ENCODE data around the gene TSFM. TPM values are rescaled to one million over a fixed set of nuclear protein-coding genes. Genes with fewer than 3 reads are reported as not detected.

TSFM gene
- total and polyA plus RNA-seq, 9 of the 15 experiments (the other 6 are each of a cell fraction or from before 2014, with no cell fraction given): 44.6 to 198 (median 60.2) TPM

DNA sequence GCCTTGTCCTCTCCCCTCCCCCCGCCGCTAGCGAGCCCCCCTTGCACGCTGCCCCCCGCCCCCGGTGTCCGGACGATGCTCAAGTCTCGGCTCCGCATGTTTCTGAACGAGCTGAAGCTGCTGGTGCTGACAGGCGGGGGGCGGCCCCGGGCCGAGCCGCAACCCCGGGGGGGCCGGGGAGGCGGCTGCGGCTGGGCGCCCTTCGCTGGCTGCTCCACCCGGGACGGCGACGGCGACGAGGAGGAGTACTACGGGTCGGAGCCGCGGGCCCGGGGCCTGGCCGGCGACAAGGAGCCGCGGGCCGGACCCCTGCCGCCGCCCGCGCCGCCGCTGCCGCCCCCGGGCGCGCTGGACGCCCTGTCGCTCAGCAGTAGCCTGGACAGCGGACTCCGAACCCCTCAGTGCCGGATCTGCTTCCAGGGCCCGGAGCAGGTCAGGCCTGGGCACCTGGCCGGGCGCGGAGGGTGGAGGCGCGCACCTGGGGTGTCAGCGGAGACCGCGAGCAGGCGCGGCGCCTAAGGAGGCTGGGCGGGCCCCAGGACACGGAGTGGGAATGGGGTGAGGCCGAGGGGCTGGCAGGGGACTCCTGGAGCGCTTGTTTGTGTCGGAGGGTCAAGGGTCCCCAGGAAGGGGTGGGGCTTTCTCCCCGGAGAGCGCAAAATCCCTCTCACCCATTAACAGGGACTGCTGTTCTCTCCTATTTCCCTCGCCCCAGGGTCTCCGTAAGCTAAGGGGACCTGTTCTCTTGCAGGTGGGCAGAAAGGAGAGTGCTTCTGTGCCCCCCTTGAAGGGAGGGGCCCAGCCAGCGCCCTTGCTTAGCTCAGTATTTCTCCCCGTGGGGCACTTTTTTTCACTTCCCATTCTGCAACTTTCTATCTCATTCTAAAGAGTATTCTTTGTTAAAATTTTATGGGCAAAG, 26.9 kb upstream of the TSFM start (continued):
- TF ChIP-seq ZNF239 (CRISPR knock-in tag; IDR thresholded peaks at IDR 0.05): no peak
- TF ChIP-seq EZH2 (IDR thresholded peaks at IDR 0.05; ENCODE audit: borderline replicate concordance, low read depth, low read length): no peak
- TF ChIP-seq GATAD2B (IDR thresholded peaks at IDR 0.05; ENCODE audit: borderline replicate concordance): peak; percentile 81
- no peak for TF ChIP-seq CHCHD3 (CRISPR knock-in tag; IDR thresholded peaks at IDR 0.05)
- TF ChIP-seq, protein P1, sequence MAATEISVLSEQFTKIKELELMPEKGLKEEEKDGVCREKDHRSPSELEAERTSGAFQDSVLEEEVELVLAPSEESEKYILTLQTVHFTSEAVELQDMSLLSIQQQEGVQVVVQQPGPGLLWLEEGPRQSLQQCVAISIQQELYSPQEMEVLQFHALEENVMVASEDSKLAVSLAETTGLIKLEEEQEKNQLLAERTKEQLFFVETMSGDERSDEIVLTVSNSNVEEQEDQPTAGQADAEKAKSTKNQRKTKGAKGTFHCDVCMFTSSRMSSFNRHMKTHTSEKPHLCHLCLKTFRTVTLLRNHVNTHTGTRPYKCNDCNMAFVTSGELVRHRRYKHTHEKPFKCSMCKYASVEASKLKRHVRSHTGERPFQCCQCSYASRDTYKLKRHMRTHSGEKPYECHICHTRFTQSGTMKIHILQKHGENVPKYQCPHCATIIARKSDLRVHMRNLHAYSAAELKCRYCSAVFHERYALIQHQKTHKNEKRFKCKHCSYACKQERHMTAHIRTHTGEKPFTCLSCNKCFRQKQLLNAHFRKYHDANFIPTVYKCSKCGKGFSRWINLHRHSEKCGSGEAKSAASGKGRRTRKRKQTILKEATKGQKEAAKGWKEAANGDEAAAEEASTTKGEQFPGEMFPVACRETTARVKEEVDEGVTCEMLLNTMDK (IDR thresholded peaks at IDR 0.05; ENCODE audit: borderline replicate concordance, insufficient read depth, low read depth, low read length, poor library complexity, severe bottlenecking): no peak
- TF ChIP-seq BHLHE40 (IDR thresholded peaks at IDR 0.05; ENCODE audit: low read length): no peak
- TF ChIP-seq CREM (IDR thresholded peaks at IDR 0.05; ENCODE audit: low read depth): no peak
- TF ChIP-seq MAFG (tag; conservative IDR thresholded peaks at IDR 0.05): no peak
- TF ChIP-seq NR4A1 (CRISPR knock-in tag; IDR thresholded peaks at IDR 0.05): no peak
- no peak for TF ChIP-seq NR4A1 (tag; IDR thresholded peaks at IDR 0.05)
- TF ChIP-seq, protein P2, sequence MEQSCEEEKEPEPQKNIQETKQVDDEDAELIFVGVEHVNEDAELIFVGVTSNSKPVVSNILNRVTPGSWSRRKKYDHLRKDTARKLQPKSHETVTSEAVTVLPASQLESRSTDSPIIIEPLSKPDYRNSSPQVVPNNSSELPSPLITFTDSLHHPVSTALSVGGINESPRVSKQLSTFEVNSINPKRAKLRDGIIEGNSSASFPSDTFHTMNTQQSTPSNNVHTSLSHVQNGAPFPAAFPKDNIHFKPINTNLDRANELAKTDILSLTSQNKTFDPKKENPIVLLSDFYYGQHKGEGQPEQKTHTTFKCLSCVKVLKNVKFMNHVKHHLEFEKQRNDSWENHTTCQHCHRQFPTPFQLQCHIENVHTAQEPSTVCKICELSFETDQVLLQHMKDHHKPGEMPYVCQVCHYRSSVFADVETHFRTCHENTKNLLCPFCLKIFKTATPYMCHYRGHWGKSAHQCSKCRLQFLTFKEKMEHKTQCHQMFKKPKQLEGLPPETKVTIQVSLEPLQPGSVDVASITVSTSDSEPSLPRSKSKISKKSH (CRISPR knock-in tag; IDR thresholded peaks at IDR 0.05): no peak
- TF ChIP-seq SMAD4 (CRISPR knock-in tag; conservative IDR thresholded peaks at IDR 0.05): peak; percentile 50
- TF ChIP-seq, protein P3, sequence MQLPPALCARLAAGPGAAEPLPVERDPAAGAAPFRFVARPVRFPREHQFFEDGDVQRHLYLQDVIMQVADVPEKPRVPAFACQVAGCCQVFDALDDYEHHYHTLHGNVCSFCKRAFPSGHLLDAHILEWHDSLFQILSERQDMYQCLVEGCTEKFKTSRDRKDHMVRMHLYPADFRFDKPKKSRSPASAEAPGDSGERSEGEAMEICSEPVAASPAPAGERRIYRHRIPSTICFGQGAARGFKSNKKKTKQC (CRISPR knock-in tag; IDR thresholded peaks at IDR 0.05): no peak
- no peak for TF ChIP-seq ZNF551 (CRISPR knock-in tag; IDR thresholded peaks at IDR 0.05)
- no peak for TF ChIP-seq E2F3 (CRISPR knock-in tag; IDR thresholded peaks at IDR 0.05)
- TF ChIP-seq STAG1 (CRISPR knock-in tag; IDR thresholded peaks at IDR 0.05; ENCODE audit: borderline replicate concordance): no peak
- TF ChIP-seq RUNX1 (IDR thresholded peaks at IDR 0.05; ENCODE audit: low read depth): no peak
- no peak for TF ChIP-seq ASH1L (IDR thresholded peaks at IDR 0.05; ENCODE audit: borderline replicate concordance, low read depth, partially characterized antibody)
- TF ChIP-seq ERF (CRISPR knock-in tag; IDR thresholded peaks at IDR 0.05): no peak
- TF ChIP-seq XRCC3 (IDR thresholded peaks at IDR 0.05): no peak
- TF ChIP-seq, protein P4, sequence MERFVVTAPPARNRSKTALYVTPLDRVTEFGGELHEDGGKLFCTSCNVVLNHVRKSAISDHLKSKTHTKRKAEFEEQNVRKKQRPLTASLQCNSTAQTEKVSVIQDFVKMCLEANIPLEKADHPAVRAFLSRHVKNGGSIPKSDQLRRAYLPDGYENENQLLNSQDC (CRISPR knock-in tag; IDR thresholded peaks at IDR 0.05): no peak
- TF ChIP-seq ZNF24 (IDR thresholded peaks at IDR 0.05): no peak
- TF ChIP-seq NR2C1 (IDR thresholded peaks at IDR 0.05): no peak
- 0 out of 2 replicates have a peak, but pooled peaks have one; percentile 24 for TF ChIP-seq NR2C1 (tag; IDR thresholded peaks at IDR 0.05)
- TF ChIP-seq, protein P5, sequence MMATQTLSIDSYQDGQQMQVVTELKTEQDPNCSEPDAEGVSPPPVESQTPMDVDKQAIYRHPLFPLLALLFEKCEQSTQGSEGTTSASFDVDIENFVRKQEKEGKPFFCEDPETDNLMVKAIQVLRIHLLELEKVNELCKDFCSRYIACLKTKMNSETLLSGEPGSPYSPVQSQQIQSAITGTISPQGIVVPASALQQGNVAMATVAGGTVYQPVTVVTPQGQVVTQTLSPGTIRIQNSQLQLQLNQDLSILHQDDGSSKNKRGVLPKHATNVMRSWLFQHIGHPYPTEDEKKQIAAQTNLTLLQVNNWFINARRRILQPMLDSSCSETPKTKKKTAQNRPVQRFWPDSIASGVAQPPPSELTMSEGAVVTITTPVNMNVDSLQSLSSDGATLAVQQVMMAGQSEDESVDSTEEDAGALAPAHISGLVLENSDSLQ (IDR thresholded peaks at IDR 0.05): 0 out of 2 replicates have a peak, but pooled peaks have one; percentile 5

Data from K562 (cell line).